ENCODE measurements around the gene TRAPPC12. TPM values are rescaled to one million over a fixed set of nuclear protein-coding genes. Genes with fewer than 3 reads are reported as not detected.

Gene TRAPPC12
- total RNA-seq, 1 experiment from 2014 or later = 86.0 TPM

- H3K36me3 Mint-ChIP-seq (ENCODE audit: insufficient read depth in 1 of 3, low read depth in 3 of 3) = peaks cover 46 to 62% (median 57%) of the 10 kb centered on the region in 3 experiments
- H3K4me3 Mint-ChIP-seq = no peak overlapping the region
Observed at GRCh38 chr2:3396920-3397559, 17.5 kb downstream of the TRAPPC12 start.

More at GRCh38 chr2:3396920-3397559, 17.5 kb downstream of the TRAPPC12 start:
- Histone ChIP-seq H4K20me1 (ENCODE audit: control insufficient read depth, insufficient read depth, insufficient read length) (no peaks in the 10 kb centered on the region), H2BK20ac (ENCODE audit: low read depth, low read length, poor library complexity, severe bottlenecking) (no peak overlapping the region), H3K18ac (ENCODE audit: insufficient read length, low read depth, low read length) (no peak overlapping the region), H2BK5ac (ENCODE audit: insufficient read length, low read length) (no peak overlapping the region), H4K8ac (replicated peaks; ENCODE audit: insufficient read length, low read depth, low read length) (no peak overlapping the region), H3K56ac (ENCODE audit: insufficient read length, low read depth, low read length) (no peak overlapping the region), H2BK120ac (ENCODE audit: low read depth, low read length, poor library complexity, severe bottlenecking) (no peak overlapping the region), H3K23ac (ENCODE audit: insufficient read length, low read depth, low read length) (no peak overlapping the region), H2BK12ac (ENCODE audit: insufficient read length, low read depth, low read length) (no peak overlapping the region), H3T11ph (ENCODE audit: low read length) (no peak overlapping the region), H3K79me1 (ENCODE audit: insufficient read depth, low read depth, low read length, poor library complexity, severe bottlenecking) (peaks cover 2% of the 10 kb centered on the region), H2AFZ (ENCODE audit: low read length) (no peak overlapping the region), H4K5ac (ENCODE audit: insufficient read length, low read depth, low read length) (no peak overlapping the region), H3K4ac (ENCODE audit: low read depth, low read length) (no peak overlapping the region), H3K27ac (ENCODE audit: insufficient read length, low read depth, low read length) (no peak overlapping the region), H3K9ac (ENCODE audit: extremely low read depth, insufficient read length, low read length) (no peak overlapping the region), H3K4me2 (ENCODE audit: insufficient read depth, insufficient read length, low read length) (no peak overlapping the region), H3K4me1 (ENCODE audit: insufficient read depth, low read length) (no peaks in the 10 kb centered on the region), H2BK15ac (ENCODE audit: low read depth, low read length) (no peak overlapping the region), H3K9me3 (ENCODE audit: control insufficient read depth, low read depth, low read length) (no peaks in the 10 kb centered on the region), H3K14ac (ENCODE audit: insufficient read depth, low read length) (no peak overlapping the region), H3K23me2 (ENCODE audit: insufficient read length, low read depth, low read length, poor library complexity, severe bottlenecking) (no peaks in the 10 kb centered on the region), H3K27me3 (ENCODE audit: insufficient read depth, low read length) (no peaks in the 10 kb centered on the region), H3K79me2 (ENCODE audit: insufficient read depth, low read length) (no peaks in the 10 kb centered on the region), H2AK5ac (ENCODE audit: insufficient read length, low read length) (no peak overlapping the region), H4K91ac (ENCODE audit: insufficient read length, low read depth, low read length) (no peak overlapping the region)
- no peak for TF ChIP-seq CTCF (conservative IDR thresholded peaks at IDR 0.05)
- H3K27me3 Mint-ChIP-seq (ENCODE audit: low read depth) = no peaks in the 10 kb centered on the region
- no peak for DNase-seq
- H3K9me3 Mint-ChIP-seq = peaks cover 25 to 26% of the 10 kb centered on the region in 2 experiments
- no CpG with 5 or more reads among the region's 1 CpG for WGBS (ENCODE audit: extremely low coverage, insufficient read length, low lambda C conversion rate)
- H3K27ac Mint-ChIP-seq = no peak overlapping the region
- peaks cover 15 to 22% of the 10 kb centered on the region in 2 experiments for H3K4me1 Mint-ChIP-seq

Measured in H9 (cell line).